Colonic mucosa (tissue), 4 donors: ENCODE data around the gene TNFRSF21. TPM values are rescaled to one million over a fixed set of nuclear protein-coding genes. Genes with fewer than 3 reads are reported as not detected.

Source experiments
- DNase-seq: peaks from one replicate; pipeline ENCODE4 v3.0.0-alpha.2; 2020
- H3K27ac ChIP-seq: fragments of 200-600 bp; one replicate; pipeline ENCODE4 v1.8.0; 2021
- H3K27me3 ChIP-seq: fragments of 200-600 bp; one replicate; pipeline ENCODE4 v1.8.0; 2021
- H3K36me3 ChIP-seq: fragments of 200-600 bp; one replicate; pipeline ENCODE4 v1.8.0; 2021
- H3K4me1 ChIP-seq: fragments of 200-600 bp; one replicate; pipeline ENCODE4 v1.8.0; 2021; ENCODE audit warnings: mild to moderate bottlenecking
- H3K4me3 ChIP-seq: fragments of 200-600 bp; one replicate; pipeline ENCODE4 v1.8.0; 2021
- H3K9ac ChIP-seq, 2 donors: one replicate each; pipeline ENCODE4 v1.7.0; 2013; ENCODE audit warnings: control low read depth in 2 of 2, low read depth in 2 of 2, low read length in 2 of 2
- H3K9me3 ChIP-seq: fragments of 200-600 bp; one replicate; pipeline ENCODE4 v1.8.0; 2021
- CTCF ChIP-seq: fragments of 200-600 bp; IDR thresholded peaks from one replicate; pipeline ENCODE4 v1.8.0; 2022; ENCODE audit warnings: antibody characterized with exemption, mild to moderate bottlenecking
- intact Hi-C: fragments of 100-400 bp; cut with DNase I; formaldehyde crosslinking; loops from one replicate; pipeline ENCODE4 v1.14.1; 2022
- total RNA-seq, 2 donors: library from RNA; stranded (reverse); fragmentation: NEBNext Ultra II Directional in 1 of 2; extraction: Animal tissue kit (Norgen Biotek cat#: 25700) in 1 of 2; gene quantifications; one replicate each; pipeline ENCODE4 v1.2.1, GENCODE V29; 2021
- donor health status: healthy.
- donor health status: DM: no; HTN: no; CAD: no.
- donor health status: DM: no; HTN: no; CAD: no.

The TNFRSF21 gene
- total RNA-seq, 2 donors from 2014 or later: 74.0 to 102 TPM

- peaks cover 3% of the 10 kb centered on the region for H3K4me1 ChIP-seq
- no peak for TF ChIP-seq CTCF
- no peaks in the 10 kb centered on the region for H3K27me3 ChIP-seq
- DNase-seq: no peak
- H3K9ac ChIP-seq: no peak overlapping the region
- intact Hi-C loops: no loop called here
- H3K4me3 ChIP-seq: no peak overlapping the region
- no peak overlapping the region for H3K27ac ChIP-seq
- H3K9me3 ChIP-seq: no peaks in the 10 kb centered on the region
- no peaks in the 10 kb centered on the region for H3K36me3 ChIP-seq
Measured at GRCh38 chr6:47206626-47207025, 103.1 kb downstream of the TNFRSF21 start.

- no peak overlapping the region for H3K4me3 ChIP-seq
- H3K36me3 ChIP-seq: no peaks in the 10 kb centered on the region
- H3K9ac ChIP-seq: no peak overlapping the region
- no peak for TF ChIP-seq CTCF
- intact Hi-C loops: no loop called here
- H3K4me1 ChIP-seq: peaks cover 3% of the 10 kb centered on the region
- no peak overlapping the region for H3K27ac ChIP-seq
- H3K9me3 ChIP-seq: no peaks in the 10 kb centered on the region
- H3K27me3 ChIP-seq: no peaks in the 10 kb centered on the region
- DNase-seq: no peak
Measured at GRCh38 chr6:47203938-47204611, 105.6 kb downstream of the TNFRSF21 start.

DNA sequence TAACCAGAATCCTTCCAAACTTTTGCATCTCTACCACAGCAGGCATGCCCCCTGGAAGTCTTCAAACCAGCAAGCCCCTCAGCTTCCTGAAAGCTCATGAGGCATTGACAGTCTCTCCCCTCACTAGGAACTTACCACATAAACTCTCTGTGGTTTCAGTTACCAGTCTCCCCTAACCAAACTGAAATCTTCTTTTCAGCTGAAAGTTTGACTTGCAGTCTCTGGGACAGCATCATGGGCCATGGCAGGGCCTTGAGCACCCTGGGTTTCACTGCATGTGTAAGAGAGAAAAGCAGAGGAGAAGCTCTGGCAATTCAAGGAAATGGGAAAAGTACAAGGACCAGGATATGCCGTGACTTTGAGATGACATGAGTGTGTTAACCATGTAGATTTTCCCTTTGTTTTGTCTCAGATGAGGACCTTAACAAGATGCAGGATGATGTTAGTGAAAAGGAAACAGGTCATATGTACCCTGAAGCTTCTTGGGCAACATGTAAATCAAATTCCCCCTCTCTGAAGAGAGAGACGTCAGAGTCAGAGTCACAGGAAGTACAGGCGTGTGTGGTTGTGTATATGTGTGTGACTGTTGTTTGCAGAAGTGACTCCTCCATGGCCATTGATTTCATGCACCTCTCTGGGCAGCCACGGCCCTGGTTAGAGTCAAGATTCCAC is 106.3 kb downstream of the TNFRSF21 start:
- intact Hi-C loops: no loop called here
- no peak overlapping the region for H3K27ac ChIP-seq
- H3K9ac ChIP-seq: no peak overlapping the region
- no peak for TF ChIP-seq CTCF
- H3K36me3 ChIP-seq: no peaks in the 10 kb centered on the region
- H3K4me1 ChIP-seq: peaks cover 3% of the 10 kb centered on the region
- no peaks in the 10 kb centered on the region for H3K27me3 ChIP-seq
- no peak overlapping the region for H3K4me3 ChIP-seq
- H3K9me3 ChIP-seq: no peaks in the 10 kb centered on the region
- DNase-seq: no peak

- Histone ChIP-seq H3K36me3 (no peaks in the 10 kb centered on the region), H3K9me3 (no peaks in the 10 kb centered on the region), H3K4me1 (peaks cover 3% of the 10 kb centered on the region), H3K9ac (no peak overlapping the region), H3K4me3 (no peak overlapping the region), H3K27me3 (no peaks in the 10 kb centered on the region), H3K27ac (no peak overlapping the region)
- DNase-seq: no peak
- no peak for TF ChIP-seq CTCF
- intact Hi-C loops: no loop called here
Measured at GRCh38 chr6:47202644-47203205, 107.0 kb downstream of the TNFRSF21 start.

DNA sequence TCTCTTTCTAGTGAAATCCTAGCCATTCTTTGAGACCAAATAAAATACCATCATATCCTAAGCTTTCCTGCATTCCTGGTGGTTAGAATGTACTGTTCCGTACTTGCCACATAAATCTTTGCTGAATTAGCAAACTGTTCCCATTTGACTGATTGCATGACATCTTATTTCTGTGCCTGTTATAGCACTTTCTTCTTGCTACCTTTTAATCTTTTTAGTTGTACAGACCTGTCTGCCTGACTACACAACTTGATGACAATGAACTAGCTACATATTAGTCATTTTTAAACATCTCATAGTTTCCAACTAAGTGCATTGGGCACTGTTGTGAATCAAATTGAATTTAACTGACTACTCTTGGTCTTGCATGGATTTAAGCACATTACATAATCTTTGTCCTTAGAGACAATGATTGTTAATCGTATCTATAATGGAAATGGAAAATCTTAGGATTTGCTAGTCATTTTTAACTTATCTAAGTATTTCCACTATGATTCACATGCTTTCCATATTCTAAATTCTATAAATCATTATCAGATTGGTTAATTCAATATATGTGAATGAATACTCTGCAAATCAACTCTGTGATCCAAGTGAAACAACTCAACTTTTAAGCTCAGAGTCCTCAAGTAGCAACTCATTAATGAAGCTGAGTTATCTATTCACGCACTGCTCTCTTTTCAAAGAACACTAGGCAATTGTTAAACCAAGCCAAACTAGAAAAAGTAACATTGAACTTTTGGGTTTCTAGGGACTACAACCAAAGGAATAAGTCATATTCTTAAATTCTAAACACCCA is 109.0 kb downstream of the TNFRSF21 start:
- Histone ChIP-seq H3K36me3 (no peaks in the 10 kb centered on the region), H3K9me3 (no peaks in the 10 kb centered on the region), H3K4me1 (peaks cover 3% of the 10 kb centered on the region), H3K9ac (no peak overlapping the region), H3K27ac (no peak overlapping the region), H3K4me3 (no peak overlapping the region), H3K27me3 (no peaks in the 10 kb centered on the region)
- intact Hi-C loops: no loop called here
- no peak for DNase-seq
- TF ChIP-seq CTCF: no peak
